Central memory CD4-positive, alpha-beta T cell (primary cell): ENCODE measurements around the gene PSG7.
"Not testable (repeated sequence)": the region's sequence is repeated elsewhere in the genome, so short reads cannot be mapped to it uniquely, and the experiment has no call there.

Experiments
- DNase-seq: peaks from one replicate; pipeline ENCODE4 v3.0.0; 2022
- total RNA-seq, 3 experiments: gene quantifications; one replicate each; lab custom pipeline; 2026; lab: John Stamatoyannopoulos, UW

Gene PSG7
- total RNA-seq: 0 reads per million in 3 experiments

DNA sequence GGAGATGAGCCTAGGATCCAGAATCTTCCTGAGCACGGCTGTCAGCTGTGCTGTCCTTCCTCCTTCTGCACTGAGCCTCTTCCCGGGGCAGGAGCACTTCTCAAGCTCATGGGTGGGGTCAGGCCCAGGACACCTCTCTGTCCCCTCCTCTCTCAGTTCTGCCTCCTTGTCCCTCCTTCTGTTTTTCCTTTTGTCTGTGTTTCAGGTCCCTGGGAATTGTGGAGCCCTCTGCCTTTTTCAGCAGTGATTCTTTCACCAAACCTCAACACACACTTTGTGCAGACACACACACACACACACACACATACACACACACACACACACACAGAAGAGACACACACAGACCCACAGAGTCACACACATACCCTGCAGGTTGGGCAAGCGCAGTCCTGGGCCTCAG, at the start of gene PSG7:
TSS of gene PSG7 (minus strand) at position 101 of the 400 bp plus-strand sequence. CDS start 131 bp downstream, outside the sequence.
- DNase-seq: not testable (repeated sequence)

DNA sequence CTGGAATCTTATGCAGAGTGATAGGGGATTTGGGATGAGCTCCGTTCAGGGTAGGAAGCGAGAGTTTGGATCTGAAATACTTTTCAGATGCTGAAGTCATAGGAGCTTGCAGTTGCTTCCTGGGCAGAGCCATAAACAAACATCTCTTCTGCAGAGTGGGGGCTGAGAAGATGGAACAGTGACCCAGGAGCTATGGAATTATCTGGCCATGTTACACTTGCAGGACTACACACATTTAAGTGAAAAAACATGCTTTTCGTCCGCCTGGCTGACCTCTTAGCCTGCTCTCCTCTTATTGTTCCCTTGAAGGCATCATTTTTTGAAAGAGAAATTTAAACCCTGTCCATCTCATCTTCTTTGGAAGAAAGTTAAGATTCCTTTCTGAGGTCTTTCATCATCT, 48.6 kb upstream of the PSG7 start:
- DNase-seq: no peak

DNA sequence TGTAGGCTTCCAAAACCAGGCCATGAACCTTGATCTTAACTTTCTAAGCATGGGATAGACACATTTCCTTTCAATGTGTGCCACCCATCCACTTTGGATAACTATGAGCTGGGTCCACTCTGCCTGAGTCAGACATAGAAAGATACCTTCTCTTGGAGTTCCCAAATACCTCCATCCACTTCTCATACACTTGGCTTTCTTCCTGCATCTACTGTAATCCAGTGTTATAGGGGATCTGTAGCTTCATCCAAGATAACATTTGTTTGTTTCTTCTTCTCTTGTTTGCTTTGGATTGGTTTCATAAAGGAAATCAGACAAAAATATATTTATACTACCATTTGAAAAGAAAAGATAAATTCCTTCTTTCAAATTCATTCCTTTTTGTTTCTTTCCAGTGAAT, 45.1 kb upstream of the PSG7 start:
- DNase-seq: not testable (repeated sequence)

DNA sequence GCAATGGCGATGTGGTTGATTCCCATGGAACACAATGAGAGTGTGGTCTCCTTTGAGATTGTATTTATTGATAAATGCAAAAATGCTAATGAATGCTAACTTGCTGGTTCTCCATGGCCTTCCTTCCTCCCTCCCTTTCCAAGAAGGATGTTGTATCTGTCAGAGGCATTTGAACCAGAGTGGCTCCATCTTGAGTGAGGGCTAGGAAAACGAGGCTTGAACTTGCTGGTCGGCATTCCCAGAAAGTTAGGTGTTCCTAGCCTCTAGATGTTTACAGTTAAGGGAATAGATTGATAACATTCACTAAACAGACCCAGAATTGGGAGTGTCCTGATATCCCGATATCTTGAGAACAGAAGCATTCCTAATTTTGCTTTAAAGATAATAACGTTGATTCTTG, 34.4 kb upstream of the PSG7 start:
- DNase-seq: not testable (repeated sequence)

DNA sequence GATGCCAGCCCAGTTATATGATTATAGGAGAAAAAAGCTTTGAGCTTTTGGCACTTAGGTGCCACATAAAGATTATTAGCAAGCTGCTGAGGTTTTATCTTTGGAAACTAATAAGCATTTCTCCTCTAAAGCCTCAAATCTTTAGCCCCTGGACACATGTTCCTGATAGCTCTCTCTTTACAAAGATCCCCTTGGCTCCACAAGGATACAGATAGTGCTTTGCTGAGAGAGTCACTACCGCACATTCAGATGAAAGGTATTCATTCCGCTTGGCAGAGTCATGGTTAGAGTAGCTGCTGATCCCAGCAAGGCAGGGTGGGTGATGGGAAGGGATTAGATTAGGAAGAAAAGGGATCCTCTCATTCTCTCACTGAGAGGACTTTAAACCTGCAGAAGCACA, 28.2 kb upstream of the PSG7 start:
- no peak for DNase-seq

DNA sequence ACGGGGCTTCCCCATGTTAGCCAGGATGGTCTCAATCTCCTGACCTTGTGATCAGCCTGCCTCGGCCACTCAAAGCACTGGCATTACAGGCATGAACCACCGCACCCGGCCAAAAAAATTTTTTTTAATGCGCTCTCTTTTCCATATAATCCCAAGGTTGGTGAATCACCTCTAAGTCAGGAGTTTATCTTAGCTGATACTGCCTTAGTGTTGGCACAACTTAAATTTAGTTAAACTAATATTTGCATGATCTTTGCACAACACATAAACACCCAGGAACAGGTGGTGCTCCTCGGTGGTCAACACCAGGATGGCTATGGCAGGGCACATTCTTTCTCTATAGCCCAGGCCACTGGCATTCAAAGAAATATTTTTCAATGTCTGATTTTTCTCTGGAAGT, 24.1 kb upstream of the PSG7 start:
- no peak for DNase-seq

DNA sequence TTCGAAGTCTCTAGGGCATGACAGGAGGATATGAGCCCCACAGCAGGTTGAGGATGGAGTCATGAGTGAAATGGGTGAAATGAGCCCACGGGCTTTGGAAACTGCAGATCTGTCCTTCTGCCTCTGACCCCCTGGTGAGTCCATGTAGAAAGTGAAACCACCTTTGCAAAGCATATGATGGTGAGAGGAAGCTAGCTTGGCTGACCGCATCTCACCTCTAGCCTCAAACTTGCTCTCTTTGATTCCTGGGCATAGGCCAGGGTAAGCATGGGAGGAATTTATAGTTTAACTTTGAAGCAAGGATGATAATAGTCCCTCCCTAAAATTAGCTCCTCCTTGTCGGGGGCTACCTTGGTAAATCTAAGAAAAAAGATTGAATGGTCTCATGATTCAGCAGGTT, 15.1 kb upstream of the PSG7 start:
- not testable (repeated sequence) for DNase-seq

DNA sequence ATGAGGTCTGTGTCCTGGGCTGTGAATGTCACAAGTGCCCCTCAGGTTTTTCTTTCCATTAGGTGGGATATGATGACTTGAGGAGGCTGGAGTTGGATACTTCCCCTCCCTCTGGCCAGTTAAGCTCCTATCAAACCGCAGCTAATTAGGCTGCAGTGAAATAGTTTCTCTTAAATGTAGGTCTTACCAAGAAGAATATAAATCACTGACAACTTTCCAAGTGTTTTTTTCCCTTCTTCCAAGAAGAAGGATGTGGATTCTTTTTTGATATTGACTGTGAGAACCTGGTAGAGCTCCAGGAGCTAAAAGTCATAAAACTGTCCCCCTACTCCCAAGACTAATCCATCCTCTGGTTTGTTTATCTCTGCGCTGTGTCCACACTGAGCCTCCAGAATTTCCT, 14.5 kb upstream of the PSG7 start:
- not testable (repeated sequence) for DNase-seq

DNA sequence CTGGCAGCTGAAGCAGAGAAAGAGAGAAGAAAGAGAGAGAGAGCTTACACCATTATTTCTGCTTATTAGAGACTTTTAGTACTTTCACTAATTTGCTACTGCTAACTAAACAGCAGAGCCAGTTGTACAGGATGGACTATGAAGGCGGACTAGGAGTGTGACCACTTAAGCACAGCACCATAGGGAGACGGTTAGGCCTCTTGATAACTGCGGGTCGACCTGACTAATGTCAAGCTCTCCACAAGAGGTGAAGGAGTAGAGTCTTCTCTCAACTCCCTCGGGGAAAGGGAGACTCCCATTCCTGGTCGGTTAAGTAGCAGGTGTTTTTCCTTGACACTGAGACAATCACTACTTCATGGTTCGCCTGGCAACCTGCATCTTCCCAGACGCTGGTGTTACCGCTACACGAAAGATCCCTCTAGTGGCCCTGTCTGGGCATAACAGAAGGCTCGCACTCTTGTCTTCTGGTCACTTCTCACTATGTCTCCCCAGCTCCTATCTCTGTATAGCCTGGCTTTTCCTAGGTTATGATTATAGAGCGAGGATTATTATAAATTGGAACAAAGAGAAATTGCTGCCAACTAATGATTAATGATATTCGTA, 5.3 kb upstream of the PSG7 start:
- DNase-seq: no peak

DNA sequence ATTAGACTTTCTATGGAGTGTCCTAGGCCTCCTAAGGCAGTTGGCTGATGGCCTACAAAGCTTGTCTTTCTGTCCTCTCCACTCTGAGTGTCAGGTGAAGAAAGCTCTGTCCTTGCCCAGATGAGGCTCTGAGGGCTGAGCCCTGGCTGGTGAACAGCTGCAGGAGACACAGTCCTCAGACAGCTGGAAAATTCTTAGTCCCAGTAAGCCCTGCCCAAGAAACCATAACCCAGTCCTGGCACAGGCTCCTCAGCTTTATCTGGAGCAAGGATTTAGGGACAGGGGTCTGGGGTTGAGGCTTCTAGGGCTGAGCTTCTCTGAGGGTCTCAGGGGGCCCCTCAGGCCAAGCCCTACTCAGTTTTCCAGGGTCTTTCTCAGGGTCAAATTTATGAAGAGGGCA, 2.3 kb downstream of the PSG7 start:
- not testable (repeated sequence) for DNase-seq

DNA sequence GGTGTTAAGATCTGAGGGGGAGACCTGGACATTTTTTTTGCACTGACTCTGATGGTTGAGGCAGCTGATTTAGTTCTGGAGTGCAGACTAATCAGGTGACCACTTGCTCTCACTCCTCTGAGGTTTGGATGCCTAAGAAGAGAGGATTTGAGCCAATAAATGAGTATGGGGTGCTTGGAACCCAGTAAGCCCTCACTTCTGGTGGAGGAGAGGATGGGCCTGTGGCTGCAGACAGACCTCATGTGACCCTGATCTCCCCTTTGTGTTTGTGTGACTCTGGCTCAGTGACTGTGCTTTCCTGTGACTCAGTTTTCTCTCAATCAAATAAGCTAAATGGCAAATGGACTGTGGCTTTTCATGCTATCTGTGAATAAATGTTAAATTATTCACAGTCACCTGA, 2.8 kb downstream of the PSG7 start:
- not testable (repeated sequence) for DNase-seq

DNA sequence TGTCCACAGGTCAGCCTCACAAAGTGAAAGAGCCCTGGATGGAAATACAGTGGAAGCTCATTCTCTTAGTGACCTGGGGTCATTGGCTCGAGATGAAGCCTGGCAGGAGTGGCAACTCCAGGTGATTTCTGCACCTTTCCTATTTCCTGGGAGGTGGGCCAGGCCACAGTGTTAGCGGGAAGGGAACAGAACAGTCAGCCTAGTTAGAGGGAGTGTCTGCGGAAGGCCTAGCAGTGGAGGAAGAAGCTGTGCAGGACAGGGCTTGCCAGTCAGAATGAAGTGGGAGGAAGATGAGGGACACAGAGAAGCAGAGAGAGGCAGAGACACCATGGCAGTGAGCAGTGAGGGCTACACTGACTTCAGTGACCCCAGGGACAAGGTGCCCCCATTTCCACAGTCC, 3.6 kb downstream of the PSG7 start:
- not testable (repeated sequence) for DNase-seq

DNA sequence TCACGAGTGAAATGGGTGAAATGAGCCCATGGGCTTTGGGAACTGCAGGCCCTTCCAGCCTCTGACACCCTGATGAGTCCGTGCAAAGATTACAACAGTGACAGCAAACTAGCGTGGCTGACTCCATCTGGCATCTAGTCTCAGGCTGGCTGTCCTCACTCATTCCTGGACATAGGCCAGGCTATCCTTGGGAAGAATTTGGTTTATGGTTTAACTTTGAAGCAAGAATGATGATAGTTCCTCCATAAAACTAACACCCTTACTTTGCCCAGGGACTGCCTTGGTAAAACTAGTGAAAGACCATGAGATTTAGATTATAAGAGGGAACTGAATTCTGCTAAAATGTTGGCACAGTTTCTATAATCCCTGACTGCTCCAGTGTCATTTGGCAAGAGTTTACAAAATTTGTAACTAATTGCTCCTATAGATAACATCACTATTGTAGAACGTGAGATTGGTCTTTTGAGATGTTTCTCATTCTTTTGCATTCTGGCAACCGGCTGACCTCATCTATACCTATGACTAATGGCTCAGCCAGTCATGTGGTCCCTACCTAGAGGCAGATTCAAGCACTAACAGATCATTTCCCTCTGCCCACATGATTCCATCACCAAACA, 4.4 kb downstream of the PSG7 start:
- not testable (repeated sequence) for DNase-seq

DNA sequence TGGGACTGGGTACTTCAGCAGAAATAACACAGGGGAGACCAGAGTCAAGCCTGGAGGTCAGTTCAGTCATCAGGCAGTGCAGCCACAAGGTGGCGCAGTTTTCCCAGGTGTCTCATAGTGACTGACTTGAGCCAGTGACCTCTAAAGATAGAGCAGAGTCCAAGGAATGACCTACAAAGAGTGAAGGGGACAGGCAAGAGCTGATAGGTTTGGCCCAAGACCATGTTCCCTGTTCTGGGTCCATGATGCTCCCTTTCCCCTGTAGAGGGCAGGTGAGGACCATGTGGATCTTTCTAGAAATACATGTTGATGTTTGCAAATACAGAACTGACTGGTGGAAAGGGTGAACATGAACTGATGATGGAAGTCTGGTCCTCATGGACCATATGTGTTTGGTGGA, 6.8 kb downstream of the PSG7 start:
- DNase-seq: not testable (repeated sequence)

DNA sequence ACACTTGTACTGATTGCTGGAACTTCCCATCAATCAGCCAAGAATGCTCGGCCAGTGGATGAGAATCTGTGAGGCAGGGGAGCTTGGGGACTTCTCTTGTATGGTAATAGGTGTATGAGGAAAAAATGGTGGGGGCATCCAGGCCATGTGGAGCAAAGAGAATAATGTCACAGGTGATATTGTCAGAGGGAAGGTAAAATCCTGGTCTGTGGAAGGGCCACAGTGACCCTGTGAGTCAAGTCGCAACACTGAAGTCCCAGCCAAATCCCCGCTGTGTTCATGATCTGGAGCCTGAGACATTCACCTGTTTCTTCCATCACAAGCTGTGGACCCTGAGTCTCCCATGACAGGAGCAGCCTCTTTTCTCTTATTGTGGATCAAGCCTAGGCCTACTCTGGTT, 8.1 kb downstream of the PSG7 start:
- no peak for DNase-seq

DNA sequence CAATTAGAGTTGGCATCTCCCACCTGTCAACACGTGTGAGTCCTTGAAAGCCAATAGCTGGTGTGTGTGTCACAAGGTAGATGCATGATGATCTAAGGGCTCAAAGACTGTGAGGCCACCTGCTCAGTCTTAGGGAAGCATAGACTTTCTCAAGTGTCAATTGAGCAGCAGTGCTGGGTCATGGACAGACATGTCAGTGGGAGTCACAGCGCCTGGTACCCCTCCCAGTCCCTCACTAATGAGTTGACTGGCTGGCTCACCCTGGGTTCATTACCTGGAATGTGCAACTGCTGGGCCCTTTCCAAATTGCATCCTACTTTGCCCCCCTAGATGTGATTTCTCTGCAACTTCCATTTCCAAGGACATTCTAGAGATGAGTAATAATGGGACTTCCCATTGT, 10.2 kb downstream of the PSG7 start:
- no peak for DNase-seq

DNA sequence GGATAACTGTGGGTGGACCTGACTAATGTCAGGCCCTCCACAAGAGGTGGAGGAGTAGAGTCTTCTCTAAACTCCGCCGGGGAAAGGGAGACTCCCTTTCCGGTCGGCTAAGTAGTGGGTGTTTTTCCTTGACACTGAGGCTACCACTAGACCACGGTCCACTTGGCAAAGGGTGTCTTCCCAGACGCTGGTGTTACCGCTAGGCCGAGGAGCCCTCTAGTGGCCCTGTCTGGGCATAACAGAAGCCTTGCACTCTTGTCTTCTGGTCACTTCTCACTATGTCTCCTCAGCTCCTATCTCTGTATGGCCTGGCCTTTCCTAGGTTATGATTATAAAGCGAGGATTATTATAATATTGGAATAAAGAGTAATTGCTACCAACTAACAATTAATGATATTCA, 13.9 kb downstream of the PSG7 start:
- DNase-seq: not testable (repeated sequence)

DNA sequence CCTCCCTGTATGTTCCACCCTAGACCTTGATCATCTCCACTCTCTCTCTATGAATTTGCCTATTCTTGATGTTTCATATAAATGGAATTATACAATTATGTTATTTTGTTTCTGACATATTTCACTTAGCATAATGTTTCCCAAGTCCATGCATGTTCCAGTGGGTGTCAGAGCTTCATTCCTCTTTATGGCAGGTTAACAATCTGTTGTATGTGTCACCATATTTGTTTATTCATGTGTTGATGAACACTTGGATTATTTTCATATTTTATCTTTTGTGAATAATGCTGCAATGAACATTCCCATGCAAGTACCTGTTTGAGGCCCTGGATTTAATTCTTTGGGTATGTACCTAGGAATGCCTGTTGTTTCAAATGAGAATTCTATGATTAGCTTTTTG, 16.0 kb downstream of the PSG7 start:
- DNase-seq: not testable (repeated sequence)

DNA sequence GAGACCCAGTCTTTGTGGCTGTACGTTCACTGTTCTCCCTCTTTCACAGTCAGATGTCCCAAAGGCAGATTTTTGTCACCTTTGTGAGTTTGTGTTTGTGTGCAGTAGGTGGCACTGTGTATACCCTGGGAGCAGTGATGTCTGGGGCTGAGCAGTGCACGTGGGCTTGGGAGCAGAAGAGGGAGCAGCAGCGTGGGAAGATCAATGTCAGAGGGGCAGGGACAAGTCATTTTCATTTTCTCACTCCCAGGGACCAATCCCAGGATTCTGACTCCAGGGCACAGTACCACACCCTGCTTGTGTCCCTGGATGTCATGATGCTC, 17.3 kb downstream of the PSG7 start:
- no peak for DNase-seq

DNA sequence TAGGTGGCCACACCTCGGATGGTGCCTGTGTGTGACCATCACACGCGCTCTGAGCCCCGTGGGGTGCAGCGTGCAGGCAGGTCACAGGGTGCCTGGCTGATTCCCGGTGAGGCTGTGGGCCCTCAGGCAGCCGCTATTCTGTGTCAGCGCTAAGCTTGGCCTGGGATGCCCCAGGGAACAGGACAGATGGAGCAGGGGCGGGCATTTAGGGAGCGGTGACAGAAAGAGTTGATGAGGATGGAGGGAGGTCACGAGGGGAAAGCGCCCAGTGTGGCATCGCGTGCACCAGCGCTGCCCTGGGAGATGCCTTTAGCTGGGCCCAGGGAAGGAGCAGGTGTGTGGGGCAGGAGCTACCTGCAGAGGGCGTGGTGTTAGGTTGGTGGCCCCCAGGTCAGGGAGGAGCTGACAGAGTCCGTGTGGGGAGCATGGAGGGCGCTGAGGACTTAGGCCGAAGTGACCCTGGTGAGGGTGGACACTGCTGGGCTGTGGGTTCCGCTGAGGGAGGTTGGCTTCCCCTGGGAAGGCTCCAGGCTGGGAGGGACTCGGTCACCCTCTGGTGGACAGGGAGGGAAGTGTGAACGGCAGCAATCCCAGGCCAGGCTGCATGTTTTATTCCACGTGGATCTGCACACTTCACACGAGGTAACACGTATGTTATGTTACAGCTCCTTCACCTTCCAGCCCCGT, 17.8 kb downstream of the PSG7 start:
- not testable (repeated sequence) for DNase-seq

DNA sequence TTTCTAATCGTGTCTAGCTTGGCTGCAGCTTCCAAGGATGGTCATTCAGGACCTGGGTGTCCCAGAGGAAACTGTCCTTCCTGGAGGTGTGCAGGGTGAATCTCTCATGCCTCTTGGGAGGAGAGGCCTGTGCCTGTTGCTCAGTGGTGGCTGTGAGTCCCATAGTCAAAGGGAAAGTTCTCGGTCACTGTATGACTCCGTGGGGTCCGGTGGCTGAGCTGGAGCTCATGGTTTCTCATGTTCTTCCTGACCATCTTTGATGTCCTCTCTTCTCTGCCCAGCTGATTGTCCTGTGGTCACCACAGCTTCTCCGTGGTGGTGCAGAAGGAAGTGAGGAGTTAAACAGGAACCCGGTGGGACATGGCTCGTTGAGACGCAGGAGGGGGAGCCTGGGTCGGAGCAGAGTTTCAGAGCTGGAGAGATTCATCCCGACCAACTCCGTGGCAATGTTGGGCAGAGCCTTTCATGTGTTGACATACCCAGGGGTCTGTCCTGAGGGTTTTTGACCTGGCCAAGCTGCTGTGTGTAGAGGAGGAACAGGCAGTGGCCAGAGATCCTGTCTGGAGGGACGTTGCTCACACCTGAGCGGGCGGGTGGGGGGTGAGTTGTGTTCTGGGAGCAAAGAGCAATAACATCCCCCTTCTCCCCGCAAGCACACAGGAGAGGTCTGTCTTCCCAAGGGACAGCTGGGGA, 18.5 kb downstream of the PSG7 start:
- not testable (repeated sequence) for DNase-seq

DNA sequence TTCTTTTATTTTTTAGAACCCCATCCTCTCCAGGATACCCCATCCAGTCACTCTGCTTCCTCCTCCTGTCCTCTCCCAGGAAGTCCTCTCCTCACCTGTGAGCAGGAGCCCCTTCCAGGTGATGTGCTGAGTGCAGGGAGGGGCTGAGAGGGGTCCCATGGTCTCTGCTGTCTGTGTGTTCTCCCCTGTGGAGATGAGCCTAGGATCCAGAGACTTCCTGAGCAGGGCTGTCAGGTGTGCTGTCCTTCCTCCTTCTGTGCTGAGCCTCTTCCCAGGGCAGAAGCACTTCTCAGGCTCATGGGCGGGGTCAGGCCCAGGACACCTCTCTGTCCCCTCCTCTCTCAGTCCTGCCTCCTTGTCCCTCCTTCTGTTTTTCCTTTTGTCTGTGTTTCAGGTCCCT, 19.4 kb downstream of the PSG7 start, which contains the start of gene PSG6:
TSS of gene PSG6 (minus strand) at position 261 of the 400 bp plus-strand sequence. CDS start at position 159, 102 bp downstream.
- DNase-seq: not testable (repeated sequence)

DNA sequence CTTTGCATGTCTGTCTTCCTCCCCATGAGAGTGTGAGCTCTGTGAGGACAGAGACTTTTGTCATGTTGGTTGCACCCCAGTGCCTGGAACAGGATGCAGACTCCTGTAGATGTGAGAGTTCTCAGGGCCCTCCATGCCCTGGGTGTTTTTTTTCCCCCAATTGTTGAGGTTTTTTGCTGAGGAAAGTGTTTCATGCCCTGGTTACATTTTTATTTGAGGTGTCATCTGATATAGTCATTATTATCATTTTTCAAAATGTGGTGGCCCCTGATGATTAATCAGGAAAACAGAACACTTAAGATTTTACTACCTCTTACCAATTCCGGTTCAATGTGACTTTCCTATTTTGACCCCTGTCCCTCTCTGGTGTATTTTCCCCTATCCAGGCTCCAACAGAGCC, 20.1 kb downstream of the PSG7 start:
- not testable (repeated sequence) for DNase-seq

DNA sequence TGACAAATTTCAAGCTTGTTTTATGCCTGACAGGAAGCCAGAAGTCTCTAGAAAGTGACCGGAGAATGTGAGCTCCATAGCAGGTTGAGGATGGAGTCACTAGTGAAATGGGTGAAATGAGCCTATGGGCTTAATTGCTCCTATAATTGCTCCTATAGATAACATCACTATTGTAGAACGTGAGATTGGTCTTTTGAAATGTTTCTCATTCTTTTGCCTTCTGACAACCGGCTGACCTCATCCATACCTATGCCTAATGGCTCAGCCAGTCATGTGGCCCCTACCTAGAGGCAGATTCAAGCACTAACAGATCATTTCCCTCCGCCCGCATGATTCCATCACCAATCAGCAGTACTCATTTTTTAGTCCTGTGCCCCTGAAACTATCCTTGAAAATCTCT, 23.5 kb downstream of the PSG7 start:
- DNase-seq: not testable (repeated sequence)
